ENCODE data around the gene DIS3. TPM values are rescaled to one million over a fixed set of nuclear protein-coding genes. Genes with fewer than 3 reads are reported as not detected.

The DIS3 gene
- total and polyA plus RNA-seq, 9 of the 15 experiments (the other 6 are each of a cell fraction or from before 2014, with no cell fraction given), result 6.0 to 48.9 (median 34.2) TPM

GRCh38 chr13:72788831-72789230 is 7.1 kb upstream of the DIS3 start:
- ChIA-PET POLR2A (no interaction called here), CTCF (ENCODE audit: low intra/inter-chr PET ratio) (no interaction called here)
- no peak overlapping the region for H3K4me3 ChIP-seq
- no peak overlapping the region for H2AFZ ChIP-seq (ENCODE audit: low read depth, low read length)
- FAIRE-seq (no peak), ATAC-seq (no peak), DNase-seq (ENCODE audit: extremely low read depth in 1 of 4, low spot score in 3 of 4) (no peak)
- no peak for TF ChIP-seq YY1 (IDR thresholded peaks at IDR 0.05; ENCODE audit: borderline replicate concordance in 1 of 3, control insufficient read depth in 1 of 3, extremely low read depth in 1 of 3, insufficient read depth in 3 of 3, insufficient read length in 1 of 3, insufficient replicate concordance in 2 of 3, low read depth in 1 of 3, low read length in 2 of 3)
- no peak for TF ChIP-seq GTF2F1 (IDR thresholded peaks at IDR 0.05; ENCODE audit: low read depth, low read length)
- TF ChIP-seq NFXL1 (CRISPR knock-in tag; IDR thresholded peaks at IDR 0.05), result no peak
- no peak for TF ChIP-seq SREBF1 (IDR thresholded peaks at IDR 0.05; ENCODE audit: borderline replicate concordance, low read depth, low read length)
- no peak for TF ChIP-seq USF1 (CRISPR knock-in tag; IDR thresholded peaks at IDR 0.05)
- TF ChIP-seq ZSCAN32 (CRISPR knock-in tag; IDR thresholded peaks at IDR 0.05), result no peak
- TF ChIP-seq ARID3A (IDR thresholded peaks at IDR 0.05; ENCODE audit: borderline replicate concordance, low read depth, low read length), result no peak
- no peak for TF ChIP-seq TAF9B (IDR thresholded peaks at IDR 0.05; ENCODE audit: partially characterized antibody)
- TF ChIP-seq SMAD4 (CRISPR knock-in tag; conservative IDR thresholded peaks at IDR 0.05), result no peak
- TF ChIP-seq ZNF140 (CRISPR knock-in tag; IDR thresholded peaks at IDR 0.05), result no peak
- no peak for TF ChIP-seq ZNF551 (CRISPR knock-in tag; IDR thresholded peaks at IDR 0.05)
- no peak for TF ChIP-seq RFX5 (IDR thresholded peaks at IDR 0.05; ENCODE audit: low read depth, low read length)
- no peak for TF ChIP-seq RFX1 (IDR thresholded peaks at IDR 0.05)
- H3K79me2 ChIP-seq (ENCODE audit: control insufficient read depth, insufficient read depth, low read length), result peaks cover 63% of the 10 kb centered on the region
- 89% methylated on average over 1 of the region's 1 CpG for WGBS (ENCODE audit: insufficient coverage, low coverage, missing lambda C conversion rate)
- no peaks in the 10 kb centered on the region for H4K20me1 ChIP-seq (replicated peaks; ENCODE audit: control insufficient read depth, insufficient read depth, low read length)
- BruUV-seq (replicated peaks), result no TSS peak
- H3K9me1 ChIP-seq (ENCODE audit: control insufficient read depth, insufficient read depth, low read length), result no peaks in the 10 kb centered on the region
- intact Hi-C loops (cut with micrococcal nuclease) (no loop called here), in situ Hi-C loops (cut with MboI) (no loop called here)
- no peak overlapping the region for H3K27ac ChIP-seq (ENCODE audit: extremely low read depth, low read depth, low read length)
- H3K36me3 ChIP-seq (ENCODE audit: control insufficient read depth, insufficient read depth, low read length), result peaks cover 62% of the 10 kb centered on the region
- no peak overlapping the region for H3K9ac ChIP-seq (ENCODE audit: insufficient read depth in 1 of 2, low read depth in 2 of 2, low read length in 2 of 2)
- H3K9me3 ChIP-seq (replicated peaks; ENCODE audit: control insufficient read depth, insufficient read depth, low read depth, low read length), result no peaks in the 10 kb centered on the region
- no peaks in the 10 kb centered on the region; a peak in 2 of 5 replicates for H3K4me1 ChIP-seq (replicated peaks in 1 of 2; ENCODE audit: control insufficient read depth in 2 of 2, insufficient read depth in 2 of 2, low read length in 2 of 2)
- H3K27me3 ChIP-seq (ENCODE audit: control insufficient read depth in 2 of 2, insufficient read depth in 2 of 2, low read length in 2 of 2), result no peaks in the 10 kb centered on the region
- no peak overlapping the region for H3K4me2 ChIP-seq (ENCODE audit: insufficient read depth, low read length)
